ENCODE data around the gene GPC6.

GPC6 gene

DNA sequence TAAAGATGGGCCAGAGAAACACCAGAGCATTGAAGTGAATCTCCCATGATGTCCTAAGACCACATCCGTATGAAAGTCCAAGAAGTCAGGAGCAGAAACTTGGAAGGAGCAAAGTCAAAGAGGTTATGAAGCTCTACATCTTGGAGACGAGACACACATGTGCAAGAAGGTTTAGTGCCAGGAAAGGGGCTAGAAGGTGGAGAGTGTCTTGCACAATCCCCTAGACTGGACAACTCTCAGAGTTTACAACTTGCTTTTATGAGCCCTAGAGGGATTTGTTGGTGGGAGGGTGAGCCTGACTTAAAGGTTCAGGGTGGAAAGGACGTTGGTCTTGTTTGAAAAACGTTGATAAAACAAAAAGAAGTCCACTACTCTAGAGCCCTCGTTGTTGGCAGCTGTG is 150.6 kb downstream of the GPC6 start:
- no peak for DNase-seq (ENCODE audit: low read depth)
- TF ChIP-seq, protein P1, sequence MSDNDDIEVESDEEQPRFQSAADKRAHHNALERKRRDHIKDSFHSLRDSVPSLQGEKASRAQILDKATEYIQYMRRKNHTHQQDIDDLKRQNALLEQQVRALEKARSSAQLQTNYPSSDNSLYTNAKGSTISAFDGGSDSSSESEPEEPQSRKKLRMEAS (IDR thresholded peaks at IDR 0.05; ENCODE audit: low read depth, low read length) = no peak
- no peak for TF ChIP-seq MYC (IDR thresholded peaks at IDR 0.05; ENCODE audit: low read depth, low read length)
- TF ChIP-seq POLR2A (IDR thresholded peaks at IDR 0.05; ENCODE audit: extremely low read depth, insufficient read length) = no peak
- TF ChIP-seq, protein P2, sequence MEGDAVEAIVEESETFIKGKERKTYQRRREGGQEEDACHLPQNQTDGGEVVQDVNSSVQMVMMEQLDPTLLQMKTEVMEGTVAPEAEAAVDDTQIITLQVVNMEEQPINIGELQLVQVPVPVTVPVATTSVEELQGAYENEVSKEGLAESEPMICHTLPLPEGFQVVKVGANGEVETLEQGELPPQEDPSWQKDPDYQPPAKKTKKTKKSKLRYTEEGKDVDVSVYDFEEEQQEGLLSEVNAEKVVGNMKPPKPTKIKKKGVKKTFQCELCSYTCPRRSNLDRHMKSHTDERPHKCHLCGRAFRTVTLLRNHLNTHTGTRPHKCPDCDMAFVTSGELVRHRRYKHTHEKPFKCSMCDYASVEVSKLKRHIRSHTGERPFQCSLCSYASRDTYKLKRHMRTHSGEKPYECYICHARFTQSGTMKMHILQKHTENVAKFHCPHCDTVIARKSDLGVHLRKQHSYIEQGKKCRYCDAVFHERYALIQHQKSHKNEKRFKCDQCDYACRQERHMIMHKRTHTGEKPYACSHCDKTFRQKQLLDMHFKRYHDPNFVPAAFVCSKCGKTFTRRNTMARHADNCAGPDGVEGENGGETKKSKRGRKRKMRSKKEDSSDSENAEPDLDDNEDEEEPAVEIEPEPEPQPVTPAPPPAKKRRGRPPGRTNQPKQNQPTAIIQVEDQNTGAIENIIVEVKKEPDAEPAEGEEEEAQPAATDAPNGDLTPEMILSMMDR (IDR thresholded peaks at IDR 0.05; ENCODE audit: low read depth, low read length) = no peak
- no peak overlapping the region for H3K4me3 ChIP-seq (ENCODE audit: low read depth, low read length)

DNA sequence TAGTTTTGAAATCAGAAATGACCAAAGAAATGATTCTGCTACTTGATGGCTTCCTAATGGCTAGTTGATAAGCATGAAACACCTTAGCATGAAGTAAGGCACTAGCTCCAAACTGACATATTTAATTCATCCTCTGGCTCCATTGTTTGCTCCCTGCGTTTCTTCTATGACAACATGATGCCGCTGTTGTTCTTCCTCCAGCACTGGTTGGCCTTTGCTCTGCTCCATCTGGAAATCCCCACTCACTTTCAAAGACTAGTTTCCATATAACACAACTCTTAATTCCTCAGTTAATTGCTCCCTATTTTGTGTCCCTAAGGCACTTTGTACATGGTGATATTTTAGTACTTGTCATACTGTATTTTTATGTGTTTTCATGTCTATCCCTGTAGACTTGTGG is 151.6 kb downstream of the GPC6 start:
- no peak for DNase-seq (ENCODE audit: low read depth)
- H3K4me3 ChIP-seq (ENCODE audit: low read depth, low read length) = no peak overlapping the region
- TF ChIP-seq, protein P1 (IDR thresholded peaks at IDR 0.05; ENCODE audit: low read depth, low read length) = no peak
- TF ChIP-seq MYC (IDR thresholded peaks at IDR 0.05; ENCODE audit: low read depth, low read length) (no peak), POLR2A (IDR thresholded peaks at IDR 0.05; ENCODE audit: extremely low read depth, insufficient read length) (no peak)
- TF ChIP-seq, protein P2 (IDR thresholded peaks at IDR 0.05; ENCODE audit: low read depth, low read length) = no peak

DNA sequence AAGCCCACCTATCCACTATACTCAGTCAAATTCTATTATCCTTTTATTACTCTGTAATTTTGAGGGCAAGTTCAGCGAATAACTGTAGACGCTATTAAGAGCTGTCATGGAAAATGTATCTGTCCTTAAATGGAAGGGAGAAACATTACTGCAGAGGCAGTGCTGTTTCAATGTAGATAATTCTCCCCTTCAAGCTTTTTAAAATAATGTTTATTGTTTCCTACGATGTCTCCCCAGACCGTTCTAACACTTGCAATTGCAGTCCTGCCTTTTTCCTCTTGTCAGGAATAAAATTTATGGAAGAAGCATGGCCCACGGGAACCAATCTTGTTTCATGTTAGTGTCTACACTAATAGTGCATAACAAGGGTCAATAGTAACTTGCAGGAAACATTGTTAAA is 159.5 kb downstream of the GPC6 start:
- TF ChIP-seq, protein P2 (IDR thresholded peaks at IDR 0.05; ENCODE audit: low read depth, low read length) = no peak
- TF ChIP-seq, protein P1 (IDR thresholded peaks at IDR 0.05; ENCODE audit: low read depth, low read length) = no peak
- no peak for TF ChIP-seq MYC (IDR thresholded peaks at IDR 0.05; ENCODE audit: low read depth, low read length)
- no peak for TF ChIP-seq POLR2A (IDR thresholded peaks at IDR 0.05; ENCODE audit: extremely low read depth, insufficient read length)

GRCh38 chr13:93388701-93389100 is 162.1 kb downstream of the GPC6 start:
- DNase-seq (ENCODE audit: low read depth) = no peak
- TF ChIP-seq POLR2A (IDR thresholded peaks at IDR 0.05; ENCODE audit: extremely low read depth, insufficient read length) (no peak), MYC (IDR thresholded peaks at IDR 0.05; ENCODE audit: low read depth, low read length) (no peak)
- TF ChIP-seq, protein P1 (IDR thresholded peaks at IDR 0.05; ENCODE audit: low read depth, low read length) = no peak
- TF ChIP-seq, protein P2 (IDR thresholded peaks at IDR 0.05; ENCODE audit: low read depth, low read length) = no peak
- H3K4me3 ChIP-seq (ENCODE audit: low read depth, low read length) = no peak overlapping the region

More for the DNA sequence above, 159.5 kb downstream of the GPC6 start:
- no peak for DNase-seq (ENCODE audit: low read depth)
- H3K4me3 ChIP-seq (ENCODE audit: low read depth, low read length) = no peak overlapping the region

DNA sequence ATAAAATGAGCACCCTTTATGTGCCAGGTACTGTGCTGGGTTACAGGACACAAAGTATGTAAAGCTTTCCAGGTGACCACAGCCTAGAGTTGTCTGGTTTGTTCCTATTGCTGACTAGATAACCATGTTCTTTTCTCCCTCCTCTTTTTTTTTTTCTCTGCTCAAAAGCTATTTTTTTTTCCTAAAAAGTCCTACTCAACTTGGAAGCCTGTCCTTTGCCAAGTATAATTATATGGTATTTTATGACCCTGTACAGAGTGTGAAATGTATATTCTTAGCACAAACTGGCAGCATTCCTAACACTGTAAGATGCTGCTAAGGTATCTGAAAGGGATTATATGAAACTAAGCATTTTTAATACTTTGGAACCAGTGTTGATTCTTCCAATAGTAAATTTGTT is 171.0 kb downstream of the GPC6 start:
- TF ChIP-seq, protein P2 (IDR thresholded peaks at IDR 0.05; ENCODE audit: low read depth, low read length) = no peak
- TF ChIP-seq MYC (IDR thresholded peaks at IDR 0.05; ENCODE audit: low read depth, low read length) (no peak), POLR2A (IDR thresholded peaks at IDR 0.05; ENCODE audit: extremely low read depth, insufficient read length) (no peak)
- TF ChIP-seq, protein P1 (IDR thresholded peaks at IDR 0.05; ENCODE audit: low read depth, low read length) = no peak
- H3K4me3 ChIP-seq (ENCODE audit: low read depth, low read length) = no peak overlapping the region
- no peak for DNase-seq (ENCODE audit: low read depth)

Data from NB4 (cell line).